ENCODE results near the gene GRIP2.

GRIP2 gene

GRCh38 chr3:14450506-14450905 lies 89.6 kb downstream of the GRIP2 start:
- H3K79me2 ChIP-seq (ENCODE audit: control insufficient read depth, insufficient read depth, low read length): no peaks in the 10 kb centered on the region
- H3K23ac ChIP-seq (ENCODE audit: low read length): no peak overlapping the region
- no peak overlapping the region for H2AK5ac ChIP-seq (ENCODE audit: low read length)
- H3K4me2 ChIP-seq (ENCODE audit: low read length): no peak overlapping the region
- H4K8ac ChIP-seq (ENCODE audit: low read depth, low read length): no peak overlapping the region
- no CpG with 5 or more reads among the region's 3 CpGs for WGBS (ENCODE audit: extremely low coverage, insufficient coverage, low lambda C conversion rate)
- H3K18ac ChIP-seq (ENCODE audit: low read length): no peak overlapping the region
- H2BK15ac ChIP-seq (replicated peaks; ENCODE audit: low read depth): no peak overlapping the region
- peaks cover 3% of the 10 kb centered on the region for H3K79me1 ChIP-seq (ENCODE audit: low read length)
- H3K9ac ChIP-seq (ENCODE audit: low read length): no peak overlapping the region
- H3K56ac ChIP-seq (ENCODE audit: low read length): no peak overlapping the region
- no peak overlapping the region for H4K5ac ChIP-seq (ENCODE audit: low read length)
- DNase-seq: no peak
- no peak overlapping the region for H3K4ac ChIP-seq (ENCODE audit: low read depth, low read length)
- no peak overlapping the region for H3K27ac ChIP-seq (ENCODE audit: low read depth, low read length)
- no peak overlapping the region for H2BK120ac ChIP-seq (ENCODE audit: low read depth, low read length)
- no peak overlapping the region for H3K4me3 ChIP-seq (ENCODE audit: low read length)
- H3K36me3 ChIP-seq (ENCODE audit: control insufficient read depth, insufficient read depth, low read length): peaks cover 31% of the 10 kb centered on the region
- no peaks in the 10 kb centered on the region for H3K27me3 ChIP-seq (ENCODE audit: insufficient read depth, low read length, poor library complexity)
- no peaks in the 10 kb centered on the region for H3K4me1 ChIP-seq (ENCODE audit: control insufficient read depth, low read depth, low read length)
- H2BK5ac ChIP-seq (ENCODE audit: low read length): no peak overlapping the region

GRCh38 chr3:14448756-14449727 lies 91.1 kb downstream of the GRIP2 start:
- no peak for DNase-seq
- no peak overlapping the region for H2AK5ac ChIP-seq (ENCODE audit: low read length)
- WGBS (ENCODE audit: extremely low coverage, insufficient coverage, low lambda C conversion rate): no CpG with 5 or more reads among the region's 15 CpGs

GRCh38 chr3:14448063-14448462 lies 92.1 kb downstream of the GRIP2 start:
- Histone ChIP-seq H3K27ac (ENCODE audit: low read depth, low read length) (no peak overlapping the region), H2BK15ac (replicated peaks; ENCODE audit: low read depth) (no peak overlapping the region), H4K8ac (ENCODE audit: low read depth, low read length) (no peak overlapping the region), H3K4ac (ENCODE audit: low read depth, low read length) (no peak overlapping the region), H3K4me3 (ENCODE audit: low read length) (no peak overlapping the region), H3K36me3 (ENCODE audit: control insufficient read depth, insufficient read depth, low read length) (peaks cover 29% of the 10 kb centered on the region), H2BK120ac (ENCODE audit: low read depth, low read length) (no peak overlapping the region), H3K4me1 (ENCODE audit: control insufficient read depth, low read depth, low read length) (no peaks in the 10 kb centered on the region), H3K79me1 (ENCODE audit: low read length) (peaks cover 13% of the 10 kb centered on the region), H3K4me2 (ENCODE audit: low read length) (no peak overlapping the region), H3K18ac (ENCODE audit: low read length) (no peak overlapping the region), H3K56ac (ENCODE audit: low read length) (no peak overlapping the region), H2BK5ac (ENCODE audit: low read length) (no peak overlapping the region), H3K27me3 (ENCODE audit: insufficient read depth, low read length, poor library complexity) (no peaks in the 10 kb centered on the region), H3K79me2 (ENCODE audit: control insufficient read depth, insufficient read depth, low read length) (no peaks in the 10 kb centered on the region), H2AK5ac (ENCODE audit: low read length) (no peak overlapping the region), H3K9ac (ENCODE audit: low read length) (no peak overlapping the region), H4K5ac (ENCODE audit: low read length) (no peak overlapping the region), H3K23ac (ENCODE audit: low read length) (no peak overlapping the region)
- DNase-seq: no peak
- no CpG with 5 or more reads among the region's 4 CpGs for WGBS (ENCODE audit: extremely low coverage, insufficient coverage, low lambda C conversion rate)

More at GRCh38 chr3:14448756-14449727, 91.1 kb downstream of the GRIP2 start:
- Histone ChIP-seq H3K36me3 (ENCODE audit: control insufficient read depth, insufficient read depth, low read length) (peaks cover 29% of the 10 kb centered on the region), H3K4me1 (ENCODE audit: control insufficient read depth, low read depth, low read length) (no peaks in the 10 kb centered on the region), H4K8ac (ENCODE audit: low read depth, low read length) (no peak overlapping the region), H3K23ac (ENCODE audit: low read length) (no peak overlapping the region), H2BK120ac (ENCODE audit: low read depth, low read length) (no peak overlapping the region), H3K4me2 (ENCODE audit: low read length) (no peak overlapping the region), H3K27me3 (ENCODE audit: insufficient read depth, low read length, poor library complexity) (no peaks in the 10 kb centered on the region), H3K27ac (ENCODE audit: low read depth, low read length) (no peak overlapping the region), H3K4me3 (ENCODE audit: low read length) (no peak overlapping the region), H3K18ac (ENCODE audit: low read length) (no peak overlapping the region), H3K4ac (ENCODE audit: low read depth, low read length) (no peak overlapping the region), H2BK5ac (ENCODE audit: low read length) (no peak overlapping the region), H2BK15ac (replicated peaks; ENCODE audit: low read depth) (no peak overlapping the region), H3K79me1 (ENCODE audit: low read length) (peaks cover 5% of the 10 kb centered on the region), H4K5ac (ENCODE audit: low read length) (no peak overlapping the region), H3K56ac (ENCODE audit: low read length) (no peak overlapping the region), H3K9ac (ENCODE audit: low read length) (no peak overlapping the region), H3K79me2 (ENCODE audit: control insufficient read depth, insufficient read depth, low read length) (no peaks in the 10 kb centered on the region)

GRCh38 chr3:14446988-14447570 lies 93.1 kb downstream of the GRIP2 start:
- Histone ChIP-seq H3K56ac (ENCODE audit: low read length) (no peak overlapping the region), H2BK5ac (ENCODE audit: low read length) (no peak overlapping the region), H3K4ac (ENCODE audit: low read depth, low read length) (no peak overlapping the region), H3K27me3 (ENCODE audit: insufficient read depth, low read length, poor library complexity) (no peaks in the 10 kb centered on the region), H4K8ac (ENCODE audit: low read depth, low read length) (no peak overlapping the region), H2AK5ac (ENCODE audit: low read length) (no peak overlapping the region), H3K4me1 (ENCODE audit: control insufficient read depth, low read depth, low read length) (no peaks in the 10 kb centered on the region), H4K5ac (ENCODE audit: low read length) (no peak overlapping the region), H3K4me2 (ENCODE audit: low read length) (no peak overlapping the region), H3K36me3 (ENCODE audit: control insufficient read depth, insufficient read depth, low read length) (peaks cover 25% of the 10 kb centered on the region), H3K23ac (ENCODE audit: low read length) (no peak overlapping the region), H3K79me1 (ENCODE audit: low read length) (peaks cover 19% of the 10 kb centered on the region), H2BK15ac (replicated peaks; ENCODE audit: low read depth) (no peak overlapping the region), H3K18ac (ENCODE audit: low read length) (no peak overlapping the region), H3K9ac (ENCODE audit: low read length) (no peak overlapping the region), H2BK120ac (ENCODE audit: low read depth, low read length) (no peak overlapping the region), H3K79me2 (ENCODE audit: control insufficient read depth, insufficient read depth, low read length) (peaks cover 6% of the 10 kb centered on the region), H3K27ac (ENCODE audit: low read depth, low read length) (no peak overlapping the region), H3K4me3 (ENCODE audit: low read length) (no peak overlapping the region)
- DNase-seq: no peak
- no CpG with 5 or more reads among the region's 1 CpG for WGBS (ENCODE audit: extremely low coverage, insufficient coverage, low lambda C conversion rate)

GRCh38 chr3:14445773-14446172 lies 94.4 kb downstream of the GRIP2 start:
- Histone ChIP-seq H2BK15ac (replicated peaks; ENCODE audit: low read depth) (no peak overlapping the region), H4K8ac (ENCODE audit: low read depth, low read length) (no peak overlapping the region), H2BK120ac (ENCODE audit: low read depth, low read length) (no peak overlapping the region), H3K23ac (ENCODE audit: low read length) (no peak overlapping the region), H3K18ac (ENCODE audit: low read length) (no peak overlapping the region), H4K5ac (ENCODE audit: low read length) (no peak overlapping the region), H3K79me2 (ENCODE audit: control insufficient read depth, insufficient read depth, low read length) (peaks cover 13% of the 10 kb centered on the region), H3K9ac (ENCODE audit: low read length) (no peak overlapping the region), H3K56ac (ENCODE audit: low read length) (no peak overlapping the region), H3K4me1 (ENCODE audit: control insufficient read depth, low read depth, low read length) (peaks cover 5% of the 10 kb centered on the region), H2BK5ac (ENCODE audit: low read length) (no peak overlapping the region), H2AK5ac (ENCODE audit: low read length) (no peak overlapping the region), H3K36me3 (ENCODE audit: control insufficient read depth, insufficient read depth, low read length) (peaks cover 22% of the 10 kb centered on the region), H3K79me1 (ENCODE audit: low read length) (peaks cover 28% of the 10 kb centered on the region), H3K27me3 (ENCODE audit: insufficient read depth, low read length, poor library complexity) (no peaks in the 10 kb centered on the region), H3K4me2 (ENCODE audit: low read length) (no peak overlapping the region), H3K27ac (ENCODE audit: low read depth, low read length) (no peak overlapping the region), H3K4me3 (ENCODE audit: low read length) (no peak overlapping the region), H3K4ac (ENCODE audit: low read depth, low read length) (no peak overlapping the region)
- no CpG with 5 or more reads among the region's 4 CpGs for WGBS (ENCODE audit: extremely low coverage, insufficient coverage, low lambda C conversion rate)
- no peak for DNase-seq
